Measurements from ENCODE around the gene NACAD.

DNA sequence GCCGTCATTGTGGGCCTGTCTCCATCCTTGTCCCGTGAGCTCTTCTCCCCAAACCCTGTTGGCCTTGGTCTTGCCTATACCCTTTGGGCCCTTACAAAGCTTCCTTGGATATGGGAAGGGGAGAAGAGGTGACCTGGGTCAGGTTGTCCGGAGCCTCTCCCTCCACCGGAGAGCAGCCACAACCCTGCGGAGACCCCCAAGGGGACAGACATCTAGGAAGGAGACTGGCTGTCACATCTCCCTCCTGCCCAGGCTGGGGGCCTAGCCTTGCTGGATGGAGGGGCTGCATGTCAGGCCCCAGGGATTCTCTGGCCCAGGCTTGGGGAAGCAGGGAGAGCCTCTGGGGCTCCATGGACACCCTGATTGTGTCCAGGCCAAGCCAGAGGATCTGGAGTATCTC is 11.8 kb downstream of the NACAD start:
- TF ChIP-seq, protein P1, sequence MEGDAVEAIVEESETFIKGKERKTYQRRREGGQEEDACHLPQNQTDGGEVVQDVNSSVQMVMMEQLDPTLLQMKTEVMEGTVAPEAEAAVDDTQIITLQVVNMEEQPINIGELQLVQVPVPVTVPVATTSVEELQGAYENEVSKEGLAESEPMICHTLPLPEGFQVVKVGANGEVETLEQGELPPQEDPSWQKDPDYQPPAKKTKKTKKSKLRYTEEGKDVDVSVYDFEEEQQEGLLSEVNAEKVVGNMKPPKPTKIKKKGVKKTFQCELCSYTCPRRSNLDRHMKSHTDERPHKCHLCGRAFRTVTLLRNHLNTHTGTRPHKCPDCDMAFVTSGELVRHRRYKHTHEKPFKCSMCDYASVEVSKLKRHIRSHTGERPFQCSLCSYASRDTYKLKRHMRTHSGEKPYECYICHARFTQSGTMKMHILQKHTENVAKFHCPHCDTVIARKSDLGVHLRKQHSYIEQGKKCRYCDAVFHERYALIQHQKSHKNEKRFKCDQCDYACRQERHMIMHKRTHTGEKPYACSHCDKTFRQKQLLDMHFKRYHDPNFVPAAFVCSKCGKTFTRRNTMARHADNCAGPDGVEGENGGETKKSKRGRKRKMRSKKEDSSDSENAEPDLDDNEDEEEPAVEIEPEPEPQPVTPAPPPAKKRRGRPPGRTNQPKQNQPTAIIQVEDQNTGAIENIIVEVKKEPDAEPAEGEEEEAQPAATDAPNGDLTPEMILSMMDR (IDR thresholded peaks at IDR 0.05): no peak
- no peak for TF ChIP-seq POLR2A (IDR thresholded peaks at IDR 0.05)
